Frontal cortex (tissue), 4 donors: ENCODE measurements around the gene CBLB. TPM values are rescaled to one million over a fixed set of nuclear protein-coding genes. Genes with fewer than 3 reads are reported as not detected.
"Not testable (repeated sequence)": the region's sequence is repeated elsewhere in the genome, so short reads cannot be mapped to it uniquely, and the experiment has no call there.

Source experiments
- DNase-seq, 2 donors: peaks; one replicate each; pipeline ENCODE4 v3.0.0; 2012; ENCODE audit warnings: low spot score in 2 of 2
- FAIRE-seq: peaks from 2 replicates; lab custom pipeline; 2012; peaks lifted over from hg19 to GRCh38; lab: Jason Lieb, UNC
- total RNA-seq: library from RNA; depleted of rRNA; stranded (reverse); fragments of >200 nt; gene quantifications from one replicate; pipeline ENCODE4 v1.2.3, GENCODE V29; 2014
- donor health status: control.
- donor health status: control.
- donor health status: control.

The CBLB gene
- total RNA-seq, 1 donor from 2014 or later = 22.0 TPM

DNA sequence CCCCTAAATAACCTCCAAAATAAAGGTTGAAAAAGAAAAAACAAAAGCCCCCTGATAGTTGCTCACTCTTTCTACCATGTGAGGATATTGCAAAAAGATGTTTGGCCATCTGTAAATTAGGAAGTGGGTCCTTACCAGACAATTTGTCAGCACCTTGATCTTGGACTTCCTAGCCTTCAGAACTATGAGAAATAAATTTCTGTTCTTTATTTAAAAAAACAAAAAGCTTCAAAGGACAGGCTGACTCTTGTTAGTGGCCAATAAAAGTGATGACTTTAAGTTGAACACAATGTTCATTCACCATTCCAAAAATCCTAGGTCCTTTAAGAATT is 103.5 kb downstream of the CBLB start:
- DNase-seq (no peak), FAIRE-seq (no peak)

DNA sequence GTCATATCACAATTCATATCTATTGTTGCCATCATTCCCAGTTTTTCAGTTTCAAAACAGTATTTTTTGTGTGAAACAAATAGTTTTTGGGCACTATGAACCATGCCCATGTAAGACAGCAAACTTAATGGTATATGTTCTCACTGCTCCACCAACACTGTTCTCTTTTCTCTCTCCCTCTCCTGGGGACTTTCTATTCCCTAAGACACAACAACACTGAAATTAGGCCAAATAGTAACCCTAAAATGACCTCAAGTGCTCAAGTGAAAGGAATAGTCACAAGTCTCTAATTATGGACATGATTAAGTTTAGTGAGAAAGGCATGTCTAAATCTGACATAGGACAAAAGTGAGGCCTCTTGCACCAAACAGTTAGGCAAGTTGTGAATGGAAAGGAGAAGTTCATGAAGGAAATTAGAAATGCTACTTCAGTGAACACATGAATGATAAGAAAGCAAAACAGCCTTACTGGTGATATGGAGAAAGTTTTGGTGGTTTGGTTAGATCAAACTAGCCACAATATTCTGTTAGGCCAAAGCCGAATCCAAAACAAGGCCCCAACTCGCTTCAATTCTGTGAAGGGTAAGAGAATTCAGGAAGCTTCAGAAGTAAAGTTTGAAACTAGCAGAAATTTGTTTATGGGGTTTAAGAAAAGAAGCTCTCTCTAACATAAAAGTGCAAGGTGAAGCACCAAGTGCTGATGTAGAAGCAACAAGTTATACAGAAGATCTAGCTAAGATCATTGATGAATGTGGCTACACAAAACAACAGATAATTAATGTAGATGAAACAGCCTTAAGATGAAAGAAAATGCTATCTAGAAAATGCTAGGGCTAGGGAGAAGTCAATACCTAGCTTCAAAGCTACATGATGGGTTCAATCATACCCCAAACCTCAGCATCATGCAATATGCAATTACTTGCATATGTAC is 104.2 kb downstream of the CBLB start:
- no peak for FAIRE-seq
- DNase-seq = no peak

DNA sequence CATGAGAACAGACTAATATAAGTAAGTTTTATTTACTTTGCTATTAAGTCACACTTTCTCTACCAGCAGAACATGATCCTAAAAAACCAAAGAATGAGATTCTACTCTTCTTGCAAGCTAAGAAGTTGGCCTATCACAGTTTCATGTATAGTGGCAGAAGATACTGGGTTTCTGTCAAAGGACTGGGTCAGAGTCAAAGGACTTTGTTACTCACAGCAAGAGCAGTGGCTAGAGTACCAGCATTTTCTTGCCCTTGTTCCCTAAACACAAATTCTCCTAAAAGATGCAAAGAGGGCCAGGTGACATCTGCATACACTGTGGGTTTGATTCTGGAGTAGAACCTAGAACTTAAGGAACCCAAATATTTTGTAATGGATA is 105.2 kb downstream of the CBLB start:
- DNase-seq = no peak

DNA sequence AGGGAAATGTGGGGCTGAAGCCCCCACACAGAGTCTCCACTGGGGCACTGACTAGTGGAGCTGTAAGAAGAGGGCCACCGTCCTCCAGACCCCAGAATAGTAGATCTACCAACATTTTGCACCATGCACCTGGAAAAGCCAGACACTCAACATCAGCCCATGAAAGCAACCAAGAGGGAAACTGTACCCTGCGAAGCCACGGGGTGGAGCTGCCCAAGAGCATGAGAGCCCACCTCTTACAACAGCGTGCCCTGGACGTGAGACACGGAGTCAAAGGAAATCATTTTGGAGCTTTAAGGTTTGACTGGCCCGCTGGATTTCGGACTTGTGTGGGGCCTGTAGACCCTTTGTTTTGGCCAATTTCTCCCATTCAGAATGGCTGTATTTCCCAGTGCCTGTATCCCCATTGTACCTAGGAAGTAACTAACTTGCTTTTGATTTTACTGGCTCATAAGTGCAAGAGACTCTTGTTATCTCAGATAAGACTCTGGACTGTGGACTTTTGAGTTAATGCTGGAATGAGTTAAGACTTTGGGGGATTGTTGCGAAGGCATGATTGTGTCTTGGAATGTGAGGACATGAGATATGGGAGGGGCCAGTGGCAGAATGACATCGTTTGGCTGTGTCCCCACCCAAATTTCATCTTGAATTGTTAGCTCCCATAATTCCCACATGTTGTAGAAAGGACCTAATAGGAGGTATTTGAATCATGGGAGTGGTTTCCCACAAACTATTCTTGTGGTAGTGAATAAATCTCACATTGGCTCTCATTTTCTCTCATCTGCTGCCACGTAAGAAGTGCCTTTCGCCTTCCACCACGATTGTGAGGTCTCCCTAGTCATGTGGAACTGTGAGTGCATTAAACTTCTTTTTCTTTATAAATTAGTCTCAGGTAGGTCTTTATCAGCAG is 105.8 kb downstream of the CBLB start:
- DNase-seq (no peak), FAIRE-seq (no peak)

More for the DNA sequence above, 105.2 kb downstream of the CBLB start:
- no peak for FAIRE-seq

DNA sequence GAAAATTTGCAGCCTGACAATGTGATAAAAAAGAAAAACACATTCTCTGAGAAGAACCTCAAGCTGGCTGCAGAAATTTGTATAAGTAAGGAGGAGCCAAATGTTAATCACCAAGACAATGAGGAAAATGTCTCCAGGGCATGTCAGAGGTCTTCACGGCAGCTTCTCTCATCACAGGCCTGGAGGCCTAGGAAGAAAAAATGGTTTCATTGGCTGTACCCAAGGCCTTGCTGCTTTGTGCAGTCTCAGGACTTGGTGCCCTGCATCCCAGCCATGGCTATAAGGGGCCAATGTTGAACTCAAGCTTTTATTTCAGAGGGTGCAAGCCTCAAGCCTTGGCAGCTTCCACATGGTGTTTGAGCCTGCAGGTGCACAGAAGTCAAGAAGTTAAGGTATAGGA is 106.6 kb downstream of the CBLB start:
- DNase-seq, FAIRE-seq: not testable (repeated sequence)

DNA sequence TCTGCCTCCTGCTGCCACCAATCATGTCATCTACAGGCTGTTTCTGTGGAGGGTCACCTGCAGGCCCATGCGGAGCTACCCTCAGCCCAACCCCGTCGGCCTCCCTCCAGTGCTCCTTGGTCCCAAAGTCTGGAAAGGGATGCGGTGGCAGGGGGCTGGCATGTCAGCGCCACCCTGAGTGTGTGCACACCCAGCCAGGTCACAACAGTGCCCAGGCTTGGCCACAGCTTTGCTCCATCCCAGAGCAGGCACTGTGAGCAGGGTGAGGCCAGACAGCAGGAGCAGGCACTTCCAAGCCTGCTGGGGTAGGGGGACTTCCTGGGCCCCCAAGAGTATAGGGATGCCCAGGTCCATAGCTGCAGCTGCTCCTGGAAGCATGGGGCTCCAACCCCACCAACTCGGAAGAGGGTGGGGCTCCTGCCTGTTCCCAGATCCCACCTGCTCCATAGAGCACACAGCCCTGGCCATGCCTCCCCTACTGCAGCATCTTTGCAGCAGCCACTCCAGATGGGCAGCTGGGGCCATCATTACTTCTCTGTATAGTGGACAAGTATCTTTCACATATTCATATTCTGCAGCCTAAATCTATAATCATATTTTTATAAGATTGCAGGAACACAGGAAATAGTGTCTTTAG is 109.3 kb downstream of the CBLB start:
- no peak for FAIRE-seq
- no peak for DNase-seq

DNA sequence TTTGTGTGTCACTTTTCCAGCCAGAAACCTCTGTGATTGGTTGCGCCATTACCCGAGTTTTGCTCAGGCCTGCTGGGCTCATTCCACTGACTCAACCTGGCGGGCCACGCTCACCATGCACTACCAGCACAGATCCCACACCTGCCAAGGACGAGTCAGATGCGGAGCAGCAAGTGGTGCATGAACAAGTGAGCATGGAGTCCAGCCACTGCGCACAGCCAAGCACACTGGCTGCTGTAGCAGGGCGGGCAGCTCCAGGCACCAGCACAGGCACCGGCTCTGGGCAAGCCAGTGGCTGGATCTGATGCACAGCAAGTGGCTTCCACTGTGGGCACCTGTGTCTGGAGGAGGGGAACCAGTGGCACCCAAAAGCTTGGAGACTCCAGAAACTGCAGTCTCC is 110.4 kb downstream of the CBLB start:
- DNase-seq (no peak), FAIRE-seq (no peak)

DNA sequence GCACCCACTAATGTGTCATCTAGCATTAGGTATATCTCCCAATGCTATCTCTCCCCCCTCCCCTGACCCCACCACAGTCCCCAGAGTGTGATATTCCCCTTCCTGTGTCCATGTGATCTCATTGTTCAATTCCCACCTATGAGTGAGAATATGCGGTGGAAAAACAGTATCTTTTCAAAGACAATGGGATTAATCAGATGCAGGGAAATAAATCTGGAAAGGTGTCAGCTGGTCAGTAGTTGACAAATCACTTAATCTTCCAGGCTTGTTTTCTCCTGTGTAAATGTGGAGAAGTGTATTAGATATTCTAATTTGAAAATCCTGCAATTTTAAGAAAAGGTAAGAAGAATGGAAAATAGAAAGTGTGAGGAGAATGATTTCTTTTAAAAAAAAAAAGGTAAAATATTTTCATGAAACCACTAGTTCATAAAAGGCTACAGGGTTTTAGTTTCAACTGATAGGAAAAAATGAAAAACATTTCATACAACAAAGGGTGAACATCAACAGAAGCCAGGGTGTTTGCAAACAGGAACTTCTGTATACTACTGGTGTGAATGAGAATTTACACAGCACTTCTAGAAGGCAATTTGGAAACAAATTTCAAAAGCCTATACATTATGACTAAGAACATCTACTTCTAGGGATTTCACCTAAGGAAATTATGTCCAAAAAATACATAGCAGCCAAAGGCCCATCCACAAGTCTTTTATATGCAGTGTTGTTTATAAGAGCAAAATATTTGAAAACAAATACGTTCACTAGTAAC is 113.5 kb downstream of the CBLB start:
- DNase-seq (no peak), FAIRE-seq (no peak)

DNA sequence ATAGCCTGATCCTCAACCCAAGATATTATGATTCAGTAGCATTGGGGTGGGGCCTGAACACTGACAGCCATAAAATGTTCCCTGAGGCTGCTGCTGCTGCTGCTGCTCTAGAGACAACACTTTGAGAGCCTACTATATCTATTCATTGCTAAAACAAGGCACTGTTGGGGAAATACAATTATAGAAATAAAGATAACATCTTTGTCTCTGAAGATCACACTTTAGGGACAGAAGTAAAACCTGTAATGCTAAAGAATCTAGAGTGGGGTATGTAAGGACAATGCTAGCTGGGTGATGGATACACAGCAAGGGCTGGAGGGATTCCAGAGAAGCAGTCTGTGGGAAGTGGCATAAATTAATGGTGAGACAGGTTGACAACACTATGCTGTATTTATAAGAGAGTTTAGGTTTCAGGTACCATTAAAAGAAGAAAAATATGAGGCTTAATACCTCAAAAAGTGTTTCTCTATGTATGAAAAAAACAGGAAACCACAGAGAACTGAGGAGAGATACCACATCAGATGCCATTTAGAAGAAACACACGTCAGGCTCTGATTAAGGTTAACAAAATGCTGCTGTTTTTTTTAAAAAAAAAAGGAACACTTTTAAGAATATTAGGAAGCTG is 115.9 kb downstream of the CBLB start:
- DNase-seq = no peak

DNA sequence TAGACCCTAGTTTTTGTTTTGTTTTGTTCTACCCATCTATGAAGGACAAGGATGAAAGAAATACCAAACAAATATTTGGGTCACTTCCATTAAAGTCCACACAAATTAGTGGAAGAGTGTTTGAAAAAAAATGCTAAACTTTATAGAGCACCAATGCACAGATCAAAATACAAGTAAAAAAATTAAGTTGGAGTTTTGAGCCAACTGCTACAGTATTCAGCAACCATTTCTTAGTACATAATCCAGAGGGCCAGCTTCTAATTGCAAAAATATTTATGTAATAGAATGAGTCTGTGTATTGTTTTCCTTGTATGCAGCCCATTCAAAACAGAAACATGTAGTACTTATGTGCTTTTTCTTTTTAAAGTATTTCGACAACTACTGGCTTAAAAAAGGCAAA is 121.1 kb downstream of the CBLB start:
- no peak for FAIRE-seq
- no peak for DNase-seq

More for the DNA sequence above, 115.9 kb downstream of the CBLB start:
- FAIRE-seq = no peak

DNA sequence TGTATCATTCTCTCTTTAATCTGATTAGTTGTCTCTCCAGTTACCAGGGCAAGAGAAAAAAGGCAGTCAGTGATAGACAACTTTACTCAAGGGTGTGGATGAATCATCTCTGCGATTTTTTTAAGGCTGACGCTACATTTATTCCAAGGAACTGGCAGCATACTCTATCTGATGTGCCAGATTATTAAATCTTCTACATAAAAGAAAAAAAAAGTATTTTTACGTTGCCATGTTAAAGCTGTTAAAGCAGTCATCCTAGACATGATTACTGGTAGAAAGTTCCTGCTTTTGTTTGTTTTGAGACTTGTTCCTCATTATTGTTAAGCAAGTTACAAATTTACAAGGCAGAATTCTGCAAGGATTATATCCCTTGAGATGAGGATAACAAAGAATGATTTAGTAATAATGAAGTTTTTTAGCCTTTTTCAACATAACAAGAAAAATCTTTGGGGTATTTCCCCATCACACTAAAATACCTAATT is 121.7 kb downstream of the CBLB start:
- no peak for DNase-seq
- no peak for FAIRE-seq

DNA sequence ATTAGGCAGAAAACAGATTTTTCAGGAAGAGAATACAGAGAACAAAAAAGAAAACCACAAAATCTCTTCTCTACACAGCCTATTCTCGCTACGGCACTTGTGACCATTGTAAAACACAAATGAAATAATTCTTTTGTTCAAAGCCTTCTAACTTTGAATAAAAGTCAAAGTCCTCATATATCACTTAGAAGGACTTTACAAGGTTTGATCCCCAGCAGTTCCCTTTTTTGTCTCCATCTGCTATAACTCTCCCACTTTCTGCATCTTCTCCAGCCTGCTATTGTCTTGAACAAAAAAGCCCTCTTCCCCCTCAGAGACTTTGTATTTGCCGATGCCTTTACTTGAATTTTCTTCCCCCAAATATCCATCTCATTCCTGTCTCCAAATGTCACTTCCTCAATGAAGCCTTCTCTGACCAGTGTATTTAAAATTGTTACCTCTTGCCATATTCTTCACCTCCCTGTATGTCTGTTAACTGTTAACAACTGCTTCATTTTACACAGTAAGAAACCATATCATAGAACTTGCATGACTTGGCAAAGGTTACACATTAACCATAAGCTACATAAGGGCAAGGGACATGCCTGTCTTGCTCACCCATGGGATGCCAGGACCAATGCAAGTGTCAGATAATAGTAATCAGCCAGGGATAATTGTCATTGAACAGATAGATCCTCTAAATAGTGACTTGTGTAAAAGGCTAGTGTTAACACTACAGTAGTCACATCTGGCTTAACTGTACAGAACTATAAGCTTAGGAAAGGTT is 122.4 kb downstream of the CBLB start:
- FAIRE-seq (no peak), DNase-seq (no peak)

DNA sequence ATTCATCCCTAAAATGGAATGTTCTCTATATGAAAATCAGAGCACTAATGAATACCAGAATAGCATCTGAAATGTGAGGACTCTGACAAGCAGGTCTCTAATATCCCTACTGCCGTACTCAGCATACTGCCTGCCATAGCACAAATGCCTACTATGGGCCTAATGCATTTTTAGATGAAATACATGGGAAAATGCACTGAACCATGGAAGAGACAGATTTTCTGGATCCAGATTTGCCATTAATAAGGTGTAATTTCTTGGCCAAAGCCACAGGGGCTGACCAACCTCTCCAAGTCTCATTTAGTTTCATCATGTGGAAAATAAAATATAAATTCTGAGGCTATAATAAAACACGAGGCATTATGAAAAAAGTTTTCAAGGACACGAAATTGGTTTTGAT is 123.8 kb downstream of the CBLB start:
- no peak for FAIRE-seq
- no peak for DNase-seq

DNA sequence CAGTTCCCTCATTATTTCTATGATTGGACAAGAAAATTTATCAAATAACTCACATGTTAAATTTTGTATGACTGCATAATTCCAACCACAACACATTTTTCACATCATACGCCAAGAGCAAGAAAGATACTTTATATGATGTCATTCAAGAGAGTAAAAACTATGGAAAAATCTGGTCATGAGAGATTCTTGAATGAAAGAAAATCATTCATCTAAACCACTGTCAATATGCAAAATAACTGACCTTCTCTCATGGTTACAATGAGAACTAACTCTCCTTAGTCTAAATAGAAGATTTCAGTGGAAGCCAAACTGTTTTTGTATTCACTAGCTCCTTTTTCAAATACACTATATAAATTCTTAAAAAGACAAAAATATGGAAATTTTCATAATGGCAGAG is 124.6 kb downstream of the CBLB start:
- no peak for FAIRE-seq
- no peak for DNase-seq

DNA sequence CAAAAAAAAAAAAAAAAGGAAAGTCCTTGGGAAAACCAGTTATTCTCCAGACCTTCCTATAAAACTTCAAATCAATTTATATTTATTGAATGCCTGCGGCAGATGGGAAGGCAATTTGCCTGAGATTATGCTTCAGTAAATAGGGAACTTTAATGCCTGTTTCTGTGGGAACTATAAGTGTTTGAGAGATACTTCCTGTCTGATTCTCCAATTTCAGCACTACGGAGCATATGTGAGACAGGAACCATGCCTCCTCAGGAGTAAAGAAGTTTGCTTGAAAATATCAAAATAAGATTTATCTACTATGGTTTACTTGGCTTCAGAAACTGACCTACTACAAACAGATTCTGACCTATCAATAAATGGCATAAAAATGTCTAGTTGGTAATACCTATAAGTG is 135.5 kb downstream of the CBLB start:
- FAIRE-seq (no peak), DNase-seq (no peak)

DNA sequence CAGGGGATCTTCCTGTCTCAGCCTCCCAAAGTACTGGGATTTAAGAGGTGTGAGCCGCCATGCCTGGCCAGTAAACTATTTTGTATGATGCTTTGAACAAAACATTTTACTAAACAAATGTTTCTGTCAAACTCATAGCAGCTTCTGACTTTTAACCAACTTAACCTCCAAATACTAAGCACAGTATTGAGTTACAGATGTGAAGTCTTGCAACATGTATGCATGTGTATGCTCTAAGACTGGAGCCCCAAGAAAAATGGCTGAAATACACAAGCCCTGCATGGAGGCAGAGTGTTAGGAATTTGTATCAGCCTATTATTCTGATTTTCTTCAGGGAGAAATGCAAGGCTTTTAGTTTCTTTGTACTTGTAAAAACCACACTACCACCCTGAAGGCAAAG is 137.1 kb downstream of the CBLB start:
- DNase-seq (no peak), FAIRE-seq (no peak)

DNA sequence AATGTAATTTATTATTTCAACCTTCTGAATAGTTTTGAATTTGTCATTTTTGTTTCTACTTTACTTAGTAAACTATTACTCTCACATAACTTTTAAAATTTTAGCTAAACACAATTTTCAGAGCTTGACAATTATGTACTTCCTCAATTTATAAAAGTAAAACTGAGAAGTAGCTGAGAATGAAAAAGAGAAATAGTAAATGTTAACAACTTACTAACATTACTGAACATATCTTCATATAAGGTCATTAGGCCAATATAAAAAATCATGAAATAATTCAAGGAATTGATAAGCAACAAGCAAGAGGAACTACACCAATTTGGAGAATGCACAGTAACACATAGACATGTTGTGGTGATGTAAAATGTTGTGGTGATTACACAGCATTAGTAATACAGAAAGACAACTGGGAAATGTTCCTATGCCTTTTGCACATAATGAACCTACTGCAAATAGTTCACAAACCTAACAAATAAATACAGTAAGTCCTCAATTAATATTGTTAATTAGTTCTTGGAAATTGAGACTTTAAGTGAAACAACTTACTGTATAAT is 137.9 kb downstream of the CBLB start:
- no peak for DNase-seq
- FAIRE-seq = peak; percentile 51

DNA sequence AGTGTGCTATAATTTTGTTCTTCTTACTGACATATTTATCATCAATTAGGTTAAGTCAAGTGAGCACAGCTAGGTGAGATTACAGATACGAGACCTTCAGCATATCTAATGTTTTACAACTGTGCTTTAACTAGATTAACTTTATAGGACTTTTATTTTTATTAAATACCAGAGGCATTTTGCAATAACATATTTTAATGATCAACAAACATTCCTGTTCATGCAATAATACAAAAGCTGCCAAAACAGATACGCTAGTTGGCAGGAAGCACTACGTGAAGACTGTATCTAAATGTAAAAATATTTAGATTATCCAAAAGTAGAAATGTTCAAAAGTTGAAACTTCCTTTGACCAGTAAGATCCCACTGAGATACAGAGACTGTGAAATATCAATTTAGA is 139.1 kb downstream of the CBLB start:
- DNase-seq = no peak
- FAIRE-seq = no peak
